HG02970 (cell line): ENCODE results near the gene PRSS12.
"Not testable (repeated sequence)": the region's sequence is repeated elsewhere in the genome, so short reads cannot be mapped to it uniquely, and the experiment has no call there.

Experiments
- ATAC-seq: cut with Tn5 transposase; IDR thresholded peaks from one replicate; pipeline ENCODE4 v1.9.1; 2021; ENCODE audit warnings: mild to moderate bottlenecking, moderate library complexity, moderate number of reproducible peaks; ENCODE audit not compliant: unreplicated experiment, low FRiP score

The PRSS12 gene

GRCh38 chr4:118326585-118326984, 26.2 kb downstream of the PRSS12 start:
- ATAC-seq = no peak

GRCh38 chr4:118325431-118325830, 27.4 kb downstream of the PRSS12 start:
- no peak for ATAC-seq

- ATAC-seq = no peak
These were observed 29.8 kb downstream of the PRSS12 start for GRCh38 chr4:118322831-118323502.

GRCh38 chr4:118318931-118319330, 33.9 kb downstream of the PRSS12 start:
- ATAC-seq = no peak

GRCh38 chr4:118317691-118318090, 35.1 kb downstream of the PRSS12 start:
- no peak for ATAC-seq

- no peak for ATAC-seq
These were observed 38.6 kb downstream of the PRSS12 start for GRCh38 chr4:118314221-118314620.

GRCh38 chr4:118313098-118313497, 39.7 kb downstream of the PRSS12 start:
- no peak for ATAC-seq

- ATAC-seq = no peak
These were observed 44.3 kb downstream of the PRSS12 start for GRCh38 chr4:118308306-118309030.

- ATAC-seq = no peak
These were observed 45.2 kb downstream of the PRSS12 start for GRCh38 chr4:118307643-118308042.

GRCh38 chr4:118299619-118300018, 53.2 kb downstream of the PRSS12 start:
- ATAC-seq = not testable (repeated sequence)

- no peak for ATAC-seq
These were observed 56.1 kb downstream of the PRSS12 start for GRCh38 chr4:118296729-118297128.

- ATAC-seq = no peak
These were observed 61.9 kb downstream of the PRSS12 start for GRCh38 chr4:118290951-118291350.

GRCh38 chr4:118289794-118290193, 63.0 kb downstream of the PRSS12 start:
- ATAC-seq = no peak

- ATAC-seq = no peak
These were observed 64.9 kb downstream of the PRSS12 start for GRCh38 chr4:118287711-118288451.

GRCh38 chr4:118286685-118287084, 66.1 kb downstream of the PRSS12 start:
- ATAC-seq = no peak

GRCh38 chr4:118285931-118286330, 66.9 kb downstream of the PRSS12 start:
- no peak for ATAC-seq

- no peak for ATAC-seq
These were observed 68.6 kb downstream of the PRSS12 start for GRCh38 chr4:118284169-118284568.

GRCh38 chr4:118282692-118283091, 70.1 kb downstream of the PRSS12 start:
- ATAC-seq = no peak

- no peak for ATAC-seq
These were observed 71.0 kb downstream of the PRSS12 start for GRCh38 chr4:118281611-118282442.

- no peak for ATAC-seq
These were observed 72.1 kb downstream of the PRSS12 start for GRCh38 chr4:118280501-118281218.
